ENCODE data around the gene TCERG1.
"Not testable (repeated sequence)": the region's sequence is repeated elsewhere in the genome, so short reads cannot be mapped to it uniquely, and the experiment has no call there.

TCERG1 gene

GRCh38 chr5:146520731-146521130 is 73.6 kb downstream of the TCERG1 start:
- no peak for DNase-seq (ENCODE audit: low read depth in 2 of 2)

- DNase-seq (ENCODE audit: low read depth in 2 of 2), result no peak
These were observed 74.4 kb downstream of the TCERG1 start for GRCh38 chr5:146521403-146522106.

- DNase-seq (ENCODE audit: low read depth in 2 of 2), result no peak
These were observed 76.6 kb downstream of the TCERG1 start for GRCh38 chr5:146523698-146524097.

- DNase-seq (ENCODE audit: low read depth in 2 of 2), result no peak
These were observed 80.7 kb downstream of the TCERG1 start for GRCh38 chr5:146527785-146528184.

GRCh38 chr5:146528236-146528635 is 81.1 kb downstream of the TCERG1 start:
- no peak for DNase-seq (ENCODE audit: low read depth in 2 of 2)

GRCh38 chr5:146529984-146530383 is 82.9 kb downstream of the TCERG1 start:
- DNase-seq (ENCODE audit: low read depth in 2 of 2), result no peak

GRCh38 chr5:146533260-146533857 is 86.2 kb downstream of the TCERG1 start:
- DNase-seq (ENCODE audit: low read depth in 2 of 2), result peak; percentile 66

GRCh38 chr5:146533882-146534281 is 86.7 kb downstream of the TCERG1 start:
- no peak for DNase-seq (ENCODE audit: low read depth in 2 of 2)

- no peak for DNase-seq (ENCODE audit: low read depth in 2 of 2)
These were observed 91.3 kb downstream of the TCERG1 start for GRCh38 chr5:146538432-146538831.

- no peak for DNase-seq (ENCODE audit: low read depth in 2 of 2)
These were observed 92.8 kb downstream of the TCERG1 start for GRCh38 chr5:146539973-146540372.

- no peak for DNase-seq (ENCODE audit: low read depth in 2 of 2)
These were observed 93.3 kb downstream of the TCERG1 start for GRCh38 chr5:146540414-146540813.

- DNase-seq (ENCODE audit: low read depth in 2 of 2), result peak; percentile 39 to 52
These were observed 95.1 kb downstream of the TCERG1 start for GRCh38 chr5:146541958-146542849.

- DNase-seq (ENCODE audit: low read depth in 2 of 2), result no peak
These were observed 97.1 kb downstream of the TCERG1 start for GRCh38 chr5:146544232-146544631.

GRCh38 chr5:146548781-146549449 is 101.8 kb downstream of the TCERG1 start:
- no peak for DNase-seq (ENCODE audit: low read depth in 2 of 2)

GRCh38 chr5:146549615-146550014 is 102.5 kb downstream of the TCERG1 start:
- DNase-seq (ENCODE audit: low read depth in 2 of 2), result no peak

- DNase-seq (ENCODE audit: low read depth in 2 of 2), result no peak
These were observed 106.3 kb downstream of the TCERG1 start for GRCh38 chr5:146553446-146553845.

- not testable (repeated sequence) for DNase-seq (ENCODE audit: low read depth in 2 of 2)
These were observed 109.8 kb downstream of the TCERG1 start for GRCh38 chr5:146556884-146557283.

GRCh38 chr5:146560205-146560812 is 113.2 kb downstream of the TCERG1 start:
- DNase-seq (ENCODE audit: low read depth in 2 of 2), result no peak

Data from stimulated activated CD8-positive, alpha-beta memory T cell treated with anti-CD3 and anti-CD28 coated beads, Interleukin-2, amount 100 ng/mL, for 48 hours (primary cell).